Right renal pelvis (tissue), 4 donors: ENCODE results near the gene RAMP3. TPM values are rescaled to one million over a fixed set of nuclear protein-coding genes. Genes with fewer than 3 reads are reported as not detected.

Experiments used
- DNase-seq, 4 donors: peaks; one replicate each; pipeline ENCODE4 v3.0.0-alpha.2; 2013; ENCODE audit warnings: low read depth in 4 of 4, low spot score in 3 of 4, missing footprints in 1 of 4
- polyA plus RNA-seq, 4 donors: library from polyadenylated mRNA; unstranded; fragments of 120-200 nt; gene quantifications; one replicate each; pipeline ENCODE4 v1.2.1, GENCODE V29; 2013; ENCODE audit not compliant: insufficient read length in 4 of 4

RAMP3 gene
- polyA plus RNA-seq, 4 donors: 9.5 to 16.4 (median 11.7) TPM

DNA sequence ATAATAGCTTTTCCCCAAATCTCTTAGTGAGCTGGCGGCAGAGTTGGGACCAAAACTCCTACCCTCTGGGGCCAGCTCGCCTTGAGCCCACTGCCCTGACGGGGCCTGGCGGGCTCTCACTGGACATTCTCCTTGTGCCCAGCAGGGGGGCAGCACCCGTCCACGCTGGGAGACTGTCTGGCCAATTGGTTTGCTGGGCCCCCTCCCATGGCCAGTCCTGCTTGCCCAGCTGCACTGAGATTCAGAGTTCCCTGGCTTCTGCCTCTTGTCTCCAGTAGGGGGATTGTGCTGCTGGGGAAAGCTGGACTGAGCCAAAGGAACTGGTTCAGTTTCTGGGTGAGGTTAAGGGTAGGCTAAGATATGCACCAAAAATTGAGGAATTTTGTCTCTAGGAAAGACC is 59.8 kb downstream of the RAMP3 start:
- no peak for DNase-seq

DNA sequence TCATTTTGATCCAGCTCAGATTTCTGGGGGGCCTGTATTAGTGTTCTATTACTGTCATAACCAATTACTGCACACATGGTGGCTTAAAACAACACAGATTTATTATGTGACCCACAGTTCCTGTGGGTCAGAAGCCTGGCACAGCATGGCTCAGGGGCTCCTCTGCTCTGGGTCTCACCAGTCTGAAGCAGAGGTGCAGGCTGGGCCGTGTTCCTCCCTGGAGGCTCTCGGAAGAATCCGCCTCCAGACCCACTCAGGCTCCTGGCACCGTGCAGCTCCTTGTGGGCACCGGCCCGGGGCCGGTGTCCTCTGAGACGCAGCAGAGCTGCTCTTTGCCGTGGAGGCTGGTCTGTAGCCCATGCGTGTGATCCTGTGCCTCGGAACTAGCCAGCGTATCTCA is 61.5 kb downstream of the RAMP3 start:
- DNase-seq: no peak

DNA sequence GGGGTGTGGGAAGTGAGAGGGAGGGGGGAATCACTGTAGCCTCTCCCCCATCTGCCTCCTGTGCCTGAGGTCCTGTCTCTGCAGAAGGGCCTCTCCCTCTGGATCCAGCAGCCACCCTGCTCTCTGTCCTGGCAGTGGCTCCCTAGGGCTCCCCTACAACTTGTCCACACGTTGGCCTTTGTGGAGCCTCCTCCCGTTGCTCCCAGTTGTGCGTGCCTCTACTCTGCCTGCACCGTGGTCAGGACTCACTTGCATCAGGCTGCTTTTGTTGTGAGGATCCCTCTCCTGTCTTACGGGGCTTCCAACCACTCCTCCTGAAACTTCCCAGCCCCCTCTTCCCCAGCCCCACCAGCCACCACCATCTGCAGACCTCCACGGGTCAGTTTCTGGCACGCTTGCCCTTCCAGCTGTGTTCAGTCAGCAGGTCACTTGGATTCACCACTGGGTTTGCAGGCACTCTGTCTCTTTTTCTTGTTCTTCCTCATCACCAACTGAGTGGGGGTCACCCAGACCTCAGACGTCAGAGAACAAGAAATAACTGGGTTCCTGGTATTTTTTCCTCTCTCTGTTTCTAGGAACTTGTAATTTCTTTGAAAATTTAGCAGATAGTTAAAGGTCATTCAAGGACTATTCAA is 62.3 kb downstream of the RAMP3 start:
- DNase-seq: no peak

DNA sequence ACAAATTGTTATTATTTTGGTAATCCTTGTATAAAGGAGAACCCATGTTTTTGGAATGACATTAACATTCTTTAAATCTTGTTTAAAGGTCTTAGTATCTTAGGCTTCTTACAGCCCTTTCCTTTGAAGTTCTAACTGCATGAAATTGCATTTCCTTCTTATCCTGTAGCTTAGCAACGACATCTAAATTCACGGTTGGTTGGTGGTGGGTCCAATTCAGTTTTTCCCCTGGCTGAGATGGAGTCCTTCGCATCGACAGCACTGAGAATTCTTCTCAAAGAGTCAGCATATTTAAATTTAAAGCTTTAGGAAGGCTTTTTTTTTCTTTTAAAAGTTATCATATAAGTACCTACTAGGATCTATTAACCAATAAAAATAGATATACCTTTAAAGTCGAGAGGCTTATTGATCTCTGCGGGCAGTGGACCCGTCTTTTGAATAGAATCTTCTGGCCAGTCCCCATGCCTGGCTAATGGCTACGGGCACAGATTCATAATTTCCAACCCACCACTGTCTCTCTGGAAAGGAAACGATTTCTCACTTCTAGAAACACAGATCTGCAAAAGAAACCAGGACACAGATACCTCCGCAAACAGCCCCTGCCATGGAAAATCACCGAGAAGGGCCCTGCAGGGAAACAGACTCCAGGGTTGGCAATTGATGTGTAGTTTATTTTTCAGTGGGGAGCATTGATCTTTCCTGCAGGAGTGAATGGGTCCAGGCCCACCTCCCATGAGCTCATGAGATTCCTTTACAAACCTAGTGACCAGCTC is 63.4 kb downstream of the RAMP3 start:
- no peak for DNase-seq

DNA sequence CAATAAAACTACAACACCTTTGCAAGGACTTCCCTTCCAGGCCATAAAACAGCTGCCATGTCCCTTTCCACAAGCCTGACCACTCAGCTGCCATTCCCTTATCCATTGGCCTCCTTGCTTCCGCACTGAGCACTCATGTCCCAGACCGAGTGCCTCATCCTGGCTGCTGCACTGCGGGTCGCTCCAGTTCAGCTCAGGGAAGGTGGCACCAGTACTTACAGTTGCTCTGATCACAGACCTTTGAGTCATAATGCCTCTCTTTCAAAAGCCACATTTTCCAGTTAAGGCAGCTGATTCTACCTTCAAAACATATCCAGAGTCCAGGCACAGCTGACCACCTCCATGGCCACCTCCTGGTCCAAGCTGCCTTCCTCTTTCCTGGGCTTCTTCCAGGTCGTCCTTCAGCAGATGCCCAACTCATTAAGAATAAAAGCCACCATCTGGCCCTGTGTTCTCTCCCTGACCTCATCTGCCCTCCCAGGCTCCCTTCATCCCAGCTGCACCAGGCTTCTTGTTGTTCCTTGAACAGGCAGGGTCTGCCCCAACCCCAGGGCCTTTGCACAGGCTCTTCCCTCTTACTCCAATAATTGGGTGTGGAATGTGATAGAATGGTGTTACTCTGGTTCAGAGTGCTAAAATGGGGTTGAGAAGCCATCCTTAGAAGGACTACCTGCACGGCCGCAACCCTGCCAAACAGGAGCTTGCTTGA is 64.5 kb downstream of the RAMP3 start:
- no peak for DNase-seq

DNA sequence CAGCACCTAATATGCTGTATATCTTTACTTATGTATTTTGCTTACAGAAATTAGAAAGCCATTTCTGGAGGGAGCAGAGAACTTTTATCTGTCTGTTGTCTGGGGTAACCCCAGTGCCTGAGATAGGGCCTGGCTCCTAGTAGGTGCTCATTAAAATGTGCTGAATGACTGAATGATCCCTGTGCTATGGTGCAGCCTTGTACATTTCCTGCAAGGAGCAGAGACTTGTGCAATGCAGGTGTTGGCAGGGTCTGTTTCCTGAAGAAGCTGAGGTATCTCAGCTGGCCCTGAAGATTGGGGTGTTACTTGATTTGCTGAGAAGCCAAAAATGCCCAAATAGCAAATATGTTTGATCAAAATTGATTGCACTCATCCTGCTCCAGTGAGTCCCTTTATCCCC is 65.5 kb downstream of the RAMP3 start:
- no peak for DNase-seq

DNA sequence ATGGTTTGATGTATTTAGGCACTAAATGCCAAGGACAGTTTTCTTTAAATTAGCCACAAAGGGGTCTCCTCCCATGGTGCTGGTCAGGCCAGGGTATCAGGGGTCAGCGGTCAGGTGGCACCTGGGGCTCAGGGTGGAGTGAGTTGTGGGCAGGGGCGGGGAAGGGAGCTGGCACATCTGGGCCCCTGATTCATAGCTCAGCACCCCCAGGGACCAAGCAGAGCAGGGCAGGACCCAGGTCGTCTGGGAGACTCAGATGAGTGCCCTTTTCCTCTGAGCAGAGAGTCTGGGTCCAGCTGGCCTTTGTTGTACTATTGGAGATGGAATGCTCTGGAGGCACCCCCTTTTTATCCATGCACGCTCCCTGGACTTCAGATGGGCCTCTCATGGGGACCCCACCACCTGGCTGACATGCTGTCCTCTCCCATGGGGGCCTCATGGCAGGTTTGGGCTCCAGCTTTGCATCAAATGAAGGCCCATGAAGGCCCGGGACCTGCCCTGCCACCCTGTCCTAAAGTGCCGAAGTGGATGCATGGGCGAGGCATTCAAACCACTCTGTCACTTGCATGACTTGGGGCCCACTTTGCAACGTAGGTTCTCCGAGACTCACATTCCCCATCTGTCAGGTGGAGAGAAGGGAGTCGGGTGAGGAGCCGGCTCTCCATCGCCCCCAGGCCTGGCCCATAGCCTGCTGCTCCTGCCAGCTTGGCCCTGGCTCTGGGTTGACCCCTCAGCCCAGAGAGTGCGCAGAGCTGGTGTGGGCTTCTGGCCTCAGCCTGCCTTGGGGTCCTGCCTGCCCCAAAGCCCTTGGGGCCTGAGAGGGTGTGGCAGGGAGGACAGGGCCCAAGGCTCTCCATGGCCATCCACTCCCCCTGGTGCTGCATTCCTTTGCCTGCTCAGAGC is 66.4 kb downstream of the RAMP3 start:
- DNase-seq: no peak

DNA sequence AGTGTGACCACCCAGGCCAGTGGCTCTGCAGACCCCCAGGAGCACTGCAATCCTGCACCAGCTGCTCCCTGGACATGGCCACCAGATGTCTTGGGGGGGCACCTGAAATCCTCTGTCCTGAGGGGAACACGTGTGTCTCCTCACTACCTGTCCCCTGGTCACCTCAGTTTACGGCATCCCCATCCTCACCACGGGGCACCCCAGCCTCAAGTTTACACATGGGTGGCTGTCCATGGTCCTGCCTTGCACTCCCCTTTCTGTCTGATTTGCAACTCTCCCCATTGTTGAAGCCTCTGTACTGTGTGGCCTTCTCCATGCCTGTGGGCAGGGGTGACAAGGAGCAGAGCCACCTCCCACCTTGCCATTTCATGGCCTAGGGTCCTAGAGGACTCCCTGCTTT is 67.2 kb downstream of the RAMP3 start:
- DNase-seq: peak in 1 of 4 donors; percentile 11

DNA sequence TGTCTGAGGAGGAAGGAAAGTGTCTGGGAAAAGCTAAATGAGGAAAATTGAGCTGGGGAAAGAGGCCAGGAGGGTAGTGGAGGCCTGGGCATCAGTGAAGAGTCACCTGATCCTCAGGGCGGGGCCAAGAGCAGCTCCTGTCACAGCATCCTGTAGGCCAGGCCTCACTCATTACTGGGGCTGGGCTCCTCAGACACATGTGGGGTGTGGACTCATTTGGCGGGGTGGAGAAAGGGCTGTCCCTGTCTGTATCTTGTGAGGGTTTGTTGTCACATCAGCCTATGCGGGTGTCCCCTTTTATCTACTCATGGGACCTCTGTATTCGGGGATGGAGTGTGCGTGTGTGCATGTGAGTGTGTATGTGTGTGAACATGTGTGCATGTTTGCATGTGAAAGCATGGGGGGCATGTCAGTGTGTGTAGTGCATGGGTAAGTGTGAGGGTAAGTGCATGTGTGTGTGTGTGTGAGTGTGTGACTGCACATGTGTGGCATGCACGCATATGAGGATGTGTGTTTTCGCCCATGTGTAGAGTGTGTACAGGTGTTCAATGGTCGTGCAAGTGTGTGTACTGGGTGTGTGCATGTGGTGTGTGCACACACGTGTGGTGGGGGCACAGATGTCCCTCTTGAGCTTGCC is 67.8 kb downstream of the RAMP3 start:
- DNase-seq: no peak

DNA sequence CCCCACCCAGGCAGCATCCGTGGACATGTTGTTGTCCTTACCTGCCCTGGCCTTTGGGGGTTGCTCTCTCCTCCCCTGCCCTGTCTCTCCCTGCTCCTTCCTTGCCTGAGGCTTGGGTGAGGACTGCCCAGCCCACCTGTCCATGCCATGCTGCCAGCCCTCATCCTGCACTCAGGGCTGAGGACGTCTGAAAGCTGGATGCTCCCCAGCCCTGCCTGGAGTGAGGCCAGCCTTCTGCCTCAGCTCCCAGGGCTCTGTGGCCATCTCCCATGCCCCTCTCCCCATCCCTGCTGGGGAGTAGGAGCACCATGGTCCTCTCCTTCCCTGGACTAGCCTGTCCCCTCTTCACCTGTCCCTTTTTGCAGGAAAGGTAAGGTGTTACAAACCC is 68.4 kb downstream of the RAMP3 start:
- no peak for DNase-seq

DNA sequence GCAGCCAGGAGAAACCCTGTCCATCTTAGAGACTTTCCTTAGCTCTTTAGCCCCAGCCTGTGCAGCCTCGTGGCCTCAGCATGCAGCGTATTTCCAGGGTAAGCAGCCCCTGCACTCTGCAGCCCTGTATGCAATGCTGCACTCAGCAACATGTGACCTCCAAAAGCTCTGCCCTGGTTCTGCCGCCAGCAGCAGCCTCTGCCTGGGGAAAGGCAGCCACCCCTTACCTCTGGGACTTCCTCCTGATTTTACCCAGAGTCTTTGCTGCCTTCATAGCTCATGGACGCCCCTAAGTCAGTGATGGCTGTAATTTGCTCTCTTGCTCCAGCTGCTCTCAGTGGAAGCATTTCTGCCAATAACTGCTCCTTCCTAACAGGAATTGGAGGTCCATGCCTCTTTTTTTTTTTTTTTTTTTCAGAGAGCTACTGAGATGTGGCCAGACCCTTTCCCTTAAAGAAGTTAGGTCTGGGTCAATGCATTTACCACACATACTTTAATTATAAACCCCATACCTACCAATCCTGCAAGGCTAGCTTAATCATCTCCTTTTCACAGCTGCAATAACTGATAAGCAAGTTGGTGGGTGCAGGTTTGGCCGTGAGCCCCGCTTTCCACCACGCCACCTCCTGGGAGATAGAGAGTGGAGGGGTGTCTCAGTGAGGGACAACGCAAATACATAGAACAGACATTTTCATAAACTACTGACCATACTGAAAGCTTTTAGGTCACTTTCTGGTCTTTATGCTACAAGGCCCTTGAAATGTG is 71.7 kb downstream of the RAMP3 start:
- no peak for DNase-seq

DNA sequence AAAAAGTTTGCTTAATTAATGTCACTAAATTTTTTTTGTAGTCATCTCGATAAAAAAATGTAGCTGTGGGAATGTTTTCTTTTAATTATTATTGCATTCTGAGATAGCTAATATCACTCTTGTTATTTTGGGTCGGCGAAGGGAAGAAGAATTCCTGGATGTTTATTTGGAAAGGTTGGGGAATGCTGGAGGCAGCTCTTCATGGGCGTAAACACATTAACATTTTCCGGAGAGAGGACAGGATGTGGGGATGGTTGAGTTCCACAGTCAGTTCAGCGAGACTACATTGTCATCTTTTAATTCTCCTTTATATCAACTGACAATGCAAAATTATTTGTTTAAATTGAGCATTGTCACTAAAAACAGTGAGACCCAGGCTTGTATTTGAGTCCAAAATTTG is 72.5 kb downstream of the RAMP3 start:
- DNase-seq: no peak

DNA sequence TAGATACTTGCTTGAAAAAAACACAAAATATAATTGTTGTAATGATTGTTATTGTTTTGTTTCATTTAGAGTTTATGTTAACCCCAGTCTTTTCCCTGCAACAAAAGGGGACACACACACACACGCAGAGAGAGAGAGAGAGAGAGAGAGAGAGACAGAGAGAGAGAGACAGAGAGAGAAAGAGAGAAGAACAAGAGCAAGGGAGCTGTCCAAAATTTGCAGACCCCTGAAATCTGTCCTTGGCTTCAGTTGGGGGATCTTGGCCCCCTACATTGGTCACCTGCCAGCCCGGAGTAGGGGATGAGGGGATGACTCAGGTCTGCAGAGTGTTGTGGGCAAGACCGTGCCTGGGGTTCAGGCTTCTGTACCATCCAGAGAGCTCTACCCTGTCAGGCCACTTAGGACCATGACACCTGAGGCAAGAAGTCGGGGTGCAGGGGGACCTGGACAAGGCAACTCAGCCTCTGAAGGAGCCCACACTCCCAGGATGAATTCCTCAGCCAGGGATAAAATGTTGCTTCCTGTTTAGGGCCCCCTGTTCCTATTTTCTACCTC is 73.1 kb downstream of the RAMP3 start:
- no peak for DNase-seq

DNA sequence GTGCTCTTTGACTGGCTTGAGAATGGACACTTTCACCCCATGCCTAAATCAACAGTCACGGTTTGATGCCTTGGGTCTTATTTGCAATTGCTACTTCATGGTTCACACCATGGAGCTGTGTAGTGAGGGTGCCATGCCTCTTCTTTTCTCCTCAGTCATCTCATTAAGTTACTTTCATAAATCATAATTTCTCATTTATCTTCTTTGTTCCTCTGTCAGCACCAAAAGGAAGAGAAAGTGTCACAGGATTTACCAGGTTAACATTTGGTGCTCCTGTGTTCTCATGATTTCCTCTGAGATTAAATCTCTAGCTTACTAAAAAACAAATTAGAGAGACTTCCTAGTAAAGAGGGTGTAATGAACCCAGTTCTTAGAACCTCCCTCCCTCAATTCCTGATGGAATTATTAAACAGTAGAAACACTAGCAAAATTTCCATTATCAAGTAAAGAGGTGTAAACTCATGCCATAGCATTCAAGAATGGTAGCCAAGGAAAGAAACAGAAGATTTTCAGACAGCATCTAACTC is 75.7 kb downstream of the RAMP3 start:
- DNase-seq: no peak

Other genes starting within 250 kb of the RAMP3 start
- gene MYO1G, start 178.8 kb upstream of the RAMP3 start, polyA plus RNA-seq: under 1 TPM; 0.31 to 0.60 (median 0.47) TPM
- 10 to 100 TPM; 25.0 to 32.1 (median 25.5) TPM for gene CCM2, start 157.6 kb upstream of the RAMP3 start, polyA plus RNA-seq
- gene NACAD, start 68.8 kb upstream of the RAMP3 start, polyA plus RNA-seq: 1 to 10 TPM; 6.1 to 9.8 (median 9.5) TPM
- 10 to 100 TPM; 52.5 to 56.7 (median 53.9) TPM for gene TBRG4, start 46.1 kb upstream of the RAMP3 start, polyA plus RNA-seq